Gastrocnemius medialis (tissue), 4 donors: ENCODE data around the gene RAD51B. TPM values are rescaled to one million over a fixed set of nuclear protein-coding genes. Genes with fewer than 3 reads are reported as not detected.

Experiments used
- ATAC-seq, 2 donors: fragments of 150-250 bp; one replicate each; pipeline ENCODE4 v1.9.1; 2016
- DNase-seq, 2 donors: peaks; one replicate each; pipeline ENCODE4 v3.0.0-alpha.2; 2019
- H3K27ac ChIP-seq, 4 donors: fragments of 200-600 bp; sonication (generic); 1 replicate in 1 of 4; 2 replicates in 3 of 4; pipeline ENCODE4 v1.5.1; 2016 to 2018; ENCODE audit warnings: mild to moderate bottlenecking in 2 of 4, moderate library complexity in 1 of 4
- H3K27me3 ChIP-seq, 3 donors: fragments of 200-600 bp; sonication (generic) in 2 of 3; 1 replicate in 1 of 3; 2 replicates in 2 of 3; pipeline versions ENCODE4 v1.5.1 to v1.6.0; 2016 to 2019; ENCODE audit warnings: mild to moderate bottlenecking in 1 of 3, moderate library complexity in 1 of 3
- H3K36me3 ChIP-seq, 2 donors: fragments of 200-600 bp; sonication (generic) in 1 of 2; one replicate each; pipeline ENCODE4 v1.5.1; 2017 to 2018
- H3K4me1 ChIP-seq, 2 donors: fragments of 200-600 bp; sonication (generic) in 1 of 2; one replicate each; pipeline ENCODE4 v1.5.1; 2016 to 2017; ENCODE audit warnings: mild to moderate bottlenecking in 2 of 2
- H3K4me3 ChIP-seq, 4 donors: fragments of 200-600 bp; sonication (generic) in 3 of 4; 1 replicate in 1 of 4; 2 replicates in 3 of 4; pipeline ENCODE4 v1.5.1; 2016 to 2019; ENCODE audit warnings: mild to moderate bottlenecking in 2 of 4
- H3K9me3 ChIP-seq, 3 donors: fragments of 200-600 bp; sonication (generic) in 2 of 3; 1 replicate in 1 of 3; 2 replicates in 2 of 3; pipeline ENCODE4 v1.5.1; 2016 to 2019
- CTCF ChIP-seq, 5 experiments: fragments of 450-650 bp in 3 of 5; fragments of 200-600 bp in 2 of 5; sonication (generic) in 2 of 5; IDR thresholded peaks in 4 of 5; conservative IDR thresholded peaks in 1 of 5; 1 replicate in 4 of 5; 2 replicates in 1 of 5; pipeline ENCODE4 v1.5.1; 2016 to 2019; ENCODE audit warnings: antibody characterized with exemption in 5 of 5, mild to moderate bottlenecking in 3 of 5, moderate library complexity in 3 of 5
- POLR2A ChIP-seq, 2 donors: fragments of 450-650 bp; IDR thresholded peaks; one replicate each; pipeline ENCODE4 v1.6.1; 2017; ENCODE audit warnings: antibody characterized with exemption in 2 of 2, mild to moderate bottlenecking in 2 of 2, moderate library complexity in 2 of 2
- in situ Hi-C, 4 donors: fragments of 200-750 bp; cut with MboI; loops; one replicate each; pipeline versions ENCODE4 v1.15.0 to v1.8.0; 2017; ENCODE audit warnings: low sequenced_read_pairs in 4 of 4
- intact Hi-C: fragments of 100-400 bp; cut with DNase I; formaldehyde crosslinking; loops from one replicate; pipeline ENCODE4 v1.15.1; 2023; ENCODE audit warnings: low total_unique reads
- total RNA-seq, 4 donors: library from RNA; depleted of rRNA; stranded (reverse); fragments of >200 nt; gene quantifications; one replicate each; pipeline versions ENCODE4 v1.1.0 to v1.2.3, GENCODE V29; 2016

The RAD51B gene
- total RNA-seq, 4 donors from 2014 or later = 1.6 to 3.3 (median 2.4) TPM

GRCh38 chr14:68248481-68249255 is 429.1 kb downstream of the RAD51B start:
- in situ Hi-C loops (loop anchor here (5.0 to 25.0 kb wide), 7 partner anchors 301 to 576 kb away; partner anchors contain the start of gene ZFP36L1 (in 3 of the 4)), intact Hi-C loops (loop anchor here (1.0 to 5.0 kb wide), 6 partner anchors 106 to 568 kb away; no protein-coding TSS in a partner anchor)
- Histone ChIP-seq H3K9me3 (no peaks in the 10 kb centered on the region), H3K27ac (peak overlapping the region; percentile 82 to 87 (median 86)), H3K4me1 (peaks cover 64 to 84% of the 10 kb centered on the region in 2 donors), H3K4me3 (no peak overlapping the region), H3K36me3 (no peaks in the 10 kb centered on the region), H3K27me3 (no peaks in the 10 kb centered on the region)
- TF ChIP-seq CTCF (IDR thresholded peaks at IDR 0.05 in 4 of 5, conservative IDR thresholded peaks at IDR 0.05 in 1 of 5) (peak; percentile 60 to 79 (median 70)), POLR2A (IDR thresholded peaks at IDR 0.05) (peak; percentile 10 to 31)
- DNase-seq = peak; percentile 62 to 84
- ATAC-seq = peak; percentile 79 to 85

- in situ Hi-C loops = loop anchor here (5.0 to 25.0 kb wide), 7 partner anchors 303 to 575 kb away; partner anchors contain the start of gene ZFP36L1 (in 3 of the 4)
- H3K27me3 ChIP-seq = no peaks in the 10 kb centered on the region
- H3K36me3 ChIP-seq = no peaks in the 10 kb centered on the region
- H3K4me3 ChIP-seq = no peak overlapping the region
- peak overlapping the region; percentile 82 to 87 (median 86) for H3K27ac ChIP-seq
- no peak for ATAC-seq
- no peaks in the 10 kb centered on the region for H3K9me3 ChIP-seq
- no peak for DNase-seq
- intact Hi-C loops = loop anchor here (1.0 to 5.0 kb wide), 5 partner anchors 108 to 539 kb away; no protein-coding TSS in a partner anchor
- TF ChIP-seq POLR2A (IDR thresholded peaks at IDR 0.05) (no peak), CTCF (IDR thresholded peaks at IDR 0.05 in 4 of 5, conservative IDR thresholded peaks at IDR 0.05 in 1 of 5) (no peak)
- peaks cover 52 to 72% of the 10 kb centered on the region in 2 donors for H3K4me1 ChIP-seq
These were observed 430.3 kb downstream of the RAD51B start for GRCh38 chr14:68249661-68250451.

GRCh38 chr14:68250927-68251768 is 431.6 kb downstream of the RAD51B start:
- no peak for ATAC-seq
- intact Hi-C loops = no loop called here
- Histone ChIP-seq H3K27me3 (no peaks in the 10 kb centered on the region), H3K27ac (peak overlapping the region; percentile 82 to 87 (median 86)), H3K4me1 (peaks cover 39 to 59% of the 10 kb centered on the region in 2 donors), H3K4me3 (no peak overlapping the region), H3K9me3 (no peaks in the 10 kb centered on the region), H3K36me3 (no peaks in the 10 kb centered on the region)
- no peak for TF ChIP-seq POLR2A (IDR thresholded peaks at IDR 0.05)
- TF ChIP-seq CTCF (IDR thresholded peaks at IDR 0.05 in 4 of 5, conservative IDR thresholded peaks at IDR 0.05 in 1 of 5) = no peak
- no peak for DNase-seq
- in situ Hi-C loops = no loop called here

- no peaks in the 10 kb centered on the region for H3K36me3 ChIP-seq
- no peak for ATAC-seq
- H3K27ac ChIP-seq = peak overlapping the region in 3 of 4 donors; percentile 82 to 87 (median 85)
- H3K4me1 ChIP-seq = peaks cover 33 to 53% of the 10 kb centered on the region in 2 donors
- no peak for DNase-seq
- intact Hi-C loops = no loop called here
- TF ChIP-seq POLR2A (IDR thresholded peaks at IDR 0.05) (no peak), CTCF (IDR thresholded peaks at IDR 0.05 in 4 of 5, conservative IDR thresholded peaks at IDR 0.05 in 1 of 5) (no peak)
- no peaks in the 10 kb centered on the region for H3K27me3 ChIP-seq
- in situ Hi-C loops = no loop called here
- no peak overlapping the region for H3K4me3 ChIP-seq
- H3K9me3 ChIP-seq = no peaks in the 10 kb centered on the region
These were observed 432.2 kb downstream of the RAD51B start for GRCh38 chr14:68251769-68252100.
